Tibial nerve (tissue), 4 donors: Measurements from ENCODE around the gene ZNF217.
"Not testable (repeated sequence)": the region's sequence is repeated elsewhere in the genome, so short reads cannot be mapped to it uniquely, and the experiment has no call there.

Experiments used
- CTCF ChIP-seq, 5 experiments: fragments of 200-600 bp in 3 of 5; fragments of 450-650 bp in 2 of 5; sonication (generic) in 3 of 5; IDR thresholded peaks; one replicate each; pipeline ENCODE4 v1.5.1; 2016 to 2019; ENCODE audit warnings: antibody characterized with exemption in 5 of 5, mild to moderate bottlenecking in 3 of 5, moderate library complexity in 2 of 5
- EP300 ChIP-seq, 2 donors: sonication (generic); formaldehyde crosslinking; IDR thresholded peaks; one replicate each; pipeline ENCODE4 v1.6.1; 2017; ENCODE audit warnings: antibody characterized with exemption in 2 of 2, mild to moderate bottlenecking in 1 of 2

GRCh38 chr20:53627001-53627400 lies 33.4 kb upstream of the ZNF217 start:
- TF ChIP-seq CTCF, EP300 (IDR thresholded peaks at IDR 0.05): not testable (repeated sequence)
